Measurements from ENCODE around the gene RAB12. TPM values are rescaled to one million over a fixed set of nuclear protein-coding genes. Genes with fewer than 3 reads are reported as not detected.

RAB12 gene
- total RNA-seq, 4 donors from 2014 or later = 21.4 to 37.1 (median 28.4) TPM

DNA sequence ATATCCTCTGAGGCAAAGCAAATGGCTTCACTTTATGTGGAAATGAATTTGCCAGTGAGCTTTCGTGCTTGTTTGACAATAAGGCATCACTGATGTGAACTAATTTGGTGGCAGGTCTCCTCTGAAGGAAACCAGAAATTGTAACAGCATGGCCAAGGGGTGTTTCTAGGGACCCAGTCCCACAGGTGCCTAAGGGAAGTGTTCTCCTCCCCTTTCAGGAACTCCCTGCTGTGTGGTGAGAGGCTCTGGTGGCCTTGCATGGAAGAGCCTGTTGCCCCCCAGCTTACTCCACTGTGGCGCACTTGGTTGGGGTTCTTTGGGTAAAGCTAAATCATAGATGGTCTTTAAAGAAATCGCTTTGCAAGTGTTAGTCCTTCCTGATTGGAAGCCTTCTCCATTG is 20.4 kb downstream of the RAB12 start:
- Histone ChIP-seq H3K36me3 (peaks cover 0 to 38% (median 0%) of the 10 kb centered on the region in 3 donors), H3K27me3 (no peaks in the 10 kb centered on the region), H3K9me3 (no peaks in the 10 kb centered on the region), H3K4me1 (no peaks in the 10 kb centered on the region), H3K4me3 (no peak overlapping the region), H3K27ac (no peak overlapping the region)
- no peak for TF ChIP-seq POLR2A (IDR thresholded peaks at IDR 0.05)
- TF ChIP-seq, protein P1, sequence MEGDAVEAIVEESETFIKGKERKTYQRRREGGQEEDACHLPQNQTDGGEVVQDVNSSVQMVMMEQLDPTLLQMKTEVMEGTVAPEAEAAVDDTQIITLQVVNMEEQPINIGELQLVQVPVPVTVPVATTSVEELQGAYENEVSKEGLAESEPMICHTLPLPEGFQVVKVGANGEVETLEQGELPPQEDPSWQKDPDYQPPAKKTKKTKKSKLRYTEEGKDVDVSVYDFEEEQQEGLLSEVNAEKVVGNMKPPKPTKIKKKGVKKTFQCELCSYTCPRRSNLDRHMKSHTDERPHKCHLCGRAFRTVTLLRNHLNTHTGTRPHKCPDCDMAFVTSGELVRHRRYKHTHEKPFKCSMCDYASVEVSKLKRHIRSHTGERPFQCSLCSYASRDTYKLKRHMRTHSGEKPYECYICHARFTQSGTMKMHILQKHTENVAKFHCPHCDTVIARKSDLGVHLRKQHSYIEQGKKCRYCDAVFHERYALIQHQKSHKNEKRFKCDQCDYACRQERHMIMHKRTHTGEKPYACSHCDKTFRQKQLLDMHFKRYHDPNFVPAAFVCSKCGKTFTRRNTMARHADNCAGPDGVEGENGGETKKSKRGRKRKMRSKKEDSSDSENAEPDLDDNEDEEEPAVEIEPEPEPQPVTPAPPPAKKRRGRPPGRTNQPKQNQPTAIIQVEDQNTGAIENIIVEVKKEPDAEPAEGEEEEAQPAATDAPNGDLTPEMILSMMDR (IDR thresholded peaks at IDR 0.05) = no peak
- DNase-seq = no peak

- no peak for DNase-seq
- no peak for TF ChIP-seq POLR2A (IDR thresholded peaks at IDR 0.05)
- TF ChIP-seq, protein P1 (IDR thresholded peaks at IDR 0.05) = no peak
These were observed 21.3 kb downstream of the RAB12 start for GRCh38 chr18:8630546-8630945.

GRCh38 chr18:8631265-8631664 is 22.0 kb downstream of the RAB12 start:
- no peak overlapping the region for H3K27ac ChIP-seq
- H3K4me3 ChIP-seq = no peak overlapping the region
- TF ChIP-seq POLR2A (IDR thresholded peaks at IDR 0.05) = no peak
- TF ChIP-seq, protein P1 (IDR thresholded peaks at IDR 0.05) = no peak
- no peaks in the 10 kb centered on the region for H3K9me3 ChIP-seq
- no peaks in the 10 kb centered on the region for H3K27me3 ChIP-seq
- H3K4me1 ChIP-seq = no peaks in the 10 kb centered on the region
- no peak for DNase-seq
- peaks cover 0 to 43% (median 0%) of the 10 kb centered on the region in 3 donors for H3K36me3 ChIP-seq

More at GRCh38 chr18:8630546-8630945, 21.3 kb downstream of the RAB12 start:
- Histone ChIP-seq H3K9me3 (no peaks in the 10 kb centered on the region), H3K27ac (no peak overlapping the region), H3K27me3 (no peaks in the 10 kb centered on the region), H3K4me3 (no peak overlapping the region), H3K4me1 (no peaks in the 10 kb centered on the region), H3K36me3 (peaks cover 0 to 43% (median 0%) of the 10 kb centered on the region in 3 donors)

GRCh38 chr18:8632386-8632785 is 23.1 kb downstream of the RAB12 start:
- Histone ChIP-seq H3K36me3 (peaks cover 0 to 46% (median 0%) of the 10 kb centered on the region in 3 donors), H3K27ac (no peak overlapping the region), H3K9me3 (no peaks in the 10 kb centered on the region), H3K27me3 (no peaks in the 10 kb centered on the region), H3K4me1 (no peaks in the 10 kb centered on the region), H3K4me3 (no peak overlapping the region)
- no peak for TF ChIP-seq POLR2A (IDR thresholded peaks at IDR 0.05)
- TF ChIP-seq, protein P1 (IDR thresholded peaks at IDR 0.05) = no peak
- DNase-seq = no peak

- no peaks in the 10 kb centered on the region for H3K4me1 ChIP-seq
- no peaks in the 10 kb centered on the region for H3K9me3 ChIP-seq
- H3K27me3 ChIP-seq = no peaks in the 10 kb centered on the region
- TF ChIP-seq, protein P1 (IDR thresholded peaks at IDR 0.05) = no peak
- TF ChIP-seq POLR2A (IDR thresholded peaks at IDR 0.05) = no peak
- H3K4me3 ChIP-seq = no peak overlapping the region
- peaks cover 0 to 64% (median 0%) of the 10 kb centered on the region in 3 donors for H3K36me3 ChIP-seq
- no peak for DNase-seq
- no peak overlapping the region for H3K27ac ChIP-seq
These were observed 25.3 kb downstream of the RAB12 start for GRCh38 chr18:8634508-8634907.

GRCh38 chr18:8635087-8635486 is 25.9 kb downstream of the RAB12 start:
- Histone ChIP-seq H3K36me3 (peaks cover 0 to 68% (median 0%) of the 10 kb centered on the region in 3 donors), H3K9me3 (no peaks in the 10 kb centered on the region), H3K4me1 (no peaks in the 10 kb centered on the region), H3K27ac (no peak overlapping the region), H3K4me3 (no peak overlapping the region), H3K27me3 (no peaks in the 10 kb centered on the region)
- no peak for DNase-seq
- TF ChIP-seq POLR2A (IDR thresholded peaks at IDR 0.05) = no peak
- TF ChIP-seq, protein P1 (IDR thresholded peaks at IDR 0.05) = no peak
